OCI-LY7 (cell line): Measurements from ENCODE around the gene GRID2.

Source experiments
- EZH2phosphoT487 ChIP-seq: fragments of 200-600 bp; sonication (generic); IDR thresholded peaks from 2 replicates; pipeline ENCODE4 v1.6.1; 2018; ENCODE audit warnings: low read depth, borderline replicate concordance, mild to moderate bottlenecking, mixed run types, antibody characterized with exemption, low read length, moderate library complexity, mixed read lengths
- TF ChIP-seq, protein P1 (sequence below): fragments of 200-600 bp; sonication (generic); conservative IDR thresholded peaks from 2 replicates; pipeline ENCODE4 v1.5.1; 2014; ENCODE audit warnings: mild to moderate bottlenecking, antibody characterized with exemption, low read length, moderate library complexity, mixed read lengths

DNA sequence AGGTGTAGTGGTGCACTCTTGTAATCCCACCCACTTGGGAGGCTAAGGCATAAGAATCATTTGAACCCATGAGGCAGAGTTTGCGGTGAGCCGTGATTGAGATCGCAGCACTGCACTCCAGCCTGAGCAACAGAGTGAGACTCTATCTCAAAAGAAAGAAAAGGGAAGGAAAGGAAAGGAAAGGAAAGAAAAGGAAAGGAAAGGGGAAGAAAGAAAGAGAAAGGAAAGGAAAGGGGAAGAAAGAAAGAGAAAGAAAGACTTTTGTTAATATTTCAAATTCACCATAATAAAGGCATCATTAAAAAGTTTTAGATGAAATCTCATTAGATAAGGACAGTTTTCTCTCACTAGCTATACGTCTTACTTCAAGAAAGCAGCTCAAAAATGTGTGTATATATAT, 864.3 kb downstream of the GRID2 start:
- TF ChIP-seq, protein P1, sequence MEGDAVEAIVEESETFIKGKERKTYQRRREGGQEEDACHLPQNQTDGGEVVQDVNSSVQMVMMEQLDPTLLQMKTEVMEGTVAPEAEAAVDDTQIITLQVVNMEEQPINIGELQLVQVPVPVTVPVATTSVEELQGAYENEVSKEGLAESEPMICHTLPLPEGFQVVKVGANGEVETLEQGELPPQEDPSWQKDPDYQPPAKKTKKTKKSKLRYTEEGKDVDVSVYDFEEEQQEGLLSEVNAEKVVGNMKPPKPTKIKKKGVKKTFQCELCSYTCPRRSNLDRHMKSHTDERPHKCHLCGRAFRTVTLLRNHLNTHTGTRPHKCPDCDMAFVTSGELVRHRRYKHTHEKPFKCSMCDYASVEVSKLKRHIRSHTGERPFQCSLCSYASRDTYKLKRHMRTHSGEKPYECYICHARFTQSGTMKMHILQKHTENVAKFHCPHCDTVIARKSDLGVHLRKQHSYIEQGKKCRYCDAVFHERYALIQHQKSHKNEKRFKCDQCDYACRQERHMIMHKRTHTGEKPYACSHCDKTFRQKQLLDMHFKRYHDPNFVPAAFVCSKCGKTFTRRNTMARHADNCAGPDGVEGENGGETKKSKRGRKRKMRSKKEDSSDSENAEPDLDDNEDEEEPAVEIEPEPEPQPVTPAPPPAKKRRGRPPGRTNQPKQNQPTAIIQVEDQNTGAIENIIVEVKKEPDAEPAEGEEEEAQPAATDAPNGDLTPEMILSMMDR = no peak
- TF ChIP-seq EZH2phosphoT487 = no peak
